B cell (primary cell): ENCODE results near the gene TSPAN9.

Experiments
- EZH2 ChIP-seq: IDR thresholded peaks from 2 replicates; pipeline ENCODE4 v1.6.1; 2012; ENCODE audit warnings: borderline replicate concordance, low read depth, mild to moderate bottlenecking, moderate library complexity, low read length; ENCODE audit not compliant: insufficient read depth, poor library complexity, severe bottlenecking
- TF ChIP-seq, protein P1 (sequence below): fragments of 200-600 bp; IDR thresholded peaks from one replicate; pipeline ENCODE4 v1.8.0; 2022; ENCODE audit warnings: antibody characterized with exemption, mild to moderate bottlenecking

DNA sequence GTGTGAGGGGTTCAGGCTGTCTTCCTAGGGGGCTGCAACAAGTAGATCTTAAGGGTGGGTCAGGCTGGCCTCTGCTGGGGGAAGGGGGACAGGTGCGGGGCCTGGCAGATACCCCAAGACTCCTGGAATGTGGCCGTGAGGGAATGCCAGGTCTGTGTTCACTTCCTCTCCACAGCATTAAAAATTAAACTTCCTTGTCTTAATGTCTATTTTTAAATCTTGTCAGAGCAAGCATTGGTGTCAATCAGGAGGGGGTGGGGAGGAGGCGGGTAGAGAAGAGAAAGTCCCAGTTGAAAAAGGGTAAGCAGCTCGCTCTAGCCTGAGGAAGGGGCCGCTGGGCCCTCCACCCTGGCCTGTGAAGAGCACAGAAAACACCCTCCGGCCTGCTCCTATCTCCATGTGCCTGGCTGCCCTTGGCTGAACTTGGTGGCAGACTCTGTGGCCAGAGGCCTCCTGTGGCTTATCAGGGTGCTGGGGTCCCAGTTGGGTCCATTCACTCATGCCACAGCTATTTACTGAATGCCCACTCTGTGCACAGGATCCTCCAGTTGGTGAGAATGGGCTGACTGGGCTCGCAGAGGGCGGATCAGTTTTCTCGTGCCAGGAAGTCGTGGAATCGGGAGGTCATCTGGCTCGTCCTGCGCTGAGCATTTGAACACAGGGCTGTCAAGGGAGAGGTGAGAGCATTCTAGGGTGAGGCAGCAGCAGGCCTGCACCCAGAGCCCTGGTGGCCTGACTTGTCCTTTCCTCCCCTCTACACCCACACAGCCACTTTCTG lies 128.8 kb downstream of the TSPAN9 start:
- TF ChIP-seq, protein P1, sequence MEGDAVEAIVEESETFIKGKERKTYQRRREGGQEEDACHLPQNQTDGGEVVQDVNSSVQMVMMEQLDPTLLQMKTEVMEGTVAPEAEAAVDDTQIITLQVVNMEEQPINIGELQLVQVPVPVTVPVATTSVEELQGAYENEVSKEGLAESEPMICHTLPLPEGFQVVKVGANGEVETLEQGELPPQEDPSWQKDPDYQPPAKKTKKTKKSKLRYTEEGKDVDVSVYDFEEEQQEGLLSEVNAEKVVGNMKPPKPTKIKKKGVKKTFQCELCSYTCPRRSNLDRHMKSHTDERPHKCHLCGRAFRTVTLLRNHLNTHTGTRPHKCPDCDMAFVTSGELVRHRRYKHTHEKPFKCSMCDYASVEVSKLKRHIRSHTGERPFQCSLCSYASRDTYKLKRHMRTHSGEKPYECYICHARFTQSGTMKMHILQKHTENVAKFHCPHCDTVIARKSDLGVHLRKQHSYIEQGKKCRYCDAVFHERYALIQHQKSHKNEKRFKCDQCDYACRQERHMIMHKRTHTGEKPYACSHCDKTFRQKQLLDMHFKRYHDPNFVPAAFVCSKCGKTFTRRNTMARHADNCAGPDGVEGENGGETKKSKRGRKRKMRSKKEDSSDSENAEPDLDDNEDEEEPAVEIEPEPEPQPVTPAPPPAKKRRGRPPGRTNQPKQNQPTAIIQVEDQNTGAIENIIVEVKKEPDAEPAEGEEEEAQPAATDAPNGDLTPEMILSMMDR = no peak
- TF ChIP-seq EZH2 = no peak
